Small intestine (tissue), 7 donors: ENCODE results near the gene LRIT1. TPM values are rescaled to one million over a fixed set of nuclear protein-coding genes. Genes with fewer than 3 reads are reported as not detected.
A peak's percentile ranks its signal among the peaks of the same experiment; 100 is the strongest.

Experiments
- DNase-seq, 2 donors: peaks; one replicate each; pipeline versions ENCODE4 v3.0.0 to v3.0.0-alpha.2; 2013
- FAIRE-seq: peaks from 2 replicates; lab custom pipeline; 2012; peaks lifted over from hg19 to GRCh38; lab: Jason Lieb, UNC
- H3K27ac ChIP-seq, 3 donors: one replicate each; pipeline ENCODE4 v1.5.1; 2013; ENCODE audit warnings: low read length in 2 of 3, mild to moderate bottlenecking in 2 of 3, control low read depth in 1 of 3, inconsistent platforms in 1 of 3, low read depth in 1 of 3, moderate library complexity in 1 of 3
- H3K27me3 ChIP-seq, 3 donors: one replicate each; pipeline ENCODE4 v1.6.1; 2013; ENCODE audit warnings: low read length in 3 of 3, inconsistent platforms in 1 of 3; ENCODE audit not compliant: control insufficient read depth in 3 of 3, insufficient read depth in 3 of 3
- H3K36me3 ChIP-seq, 3 donors: one replicate each; pipeline ENCODE4 v1.6.1; 2013; ENCODE audit warnings: low read length in 3 of 3, inconsistent platforms in 1 of 3, low read depth in 1 of 3, mild to moderate bottlenecking in 1 of 3, moderate library complexity in 1 of 3; ENCODE audit not compliant: control insufficient read depth in 3 of 3, insufficient read depth in 2 of 3
- H3K4me1 ChIP-seq, 3 donors: one replicate each; pipeline ENCODE4 v1.6.1; 2013; ENCODE audit warnings: low read length in 2 of 3, inconsistent platforms in 1 of 3, low read depth in 1 of 3, mild to moderate bottlenecking in 1 of 3, moderate library complexity in 1 of 3; ENCODE audit not compliant: control insufficient read depth in 3 of 3, insufficient read depth in 2 of 3
- H3K4me3 ChIP-seq, 3 donors: one replicate each; pipeline ENCODE4 v1.5.1; 2013; ENCODE audit warnings: low read length in 3 of 3, control low read depth in 1 of 3, inconsistent platforms in 1 of 3, low read depth in 1 of 3, mild to moderate bottlenecking in 1 of 3, moderate library complexity in 1 of 3
- H3K9me3 ChIP-seq, 2 donors: one replicate each; pipeline ENCODE4 v1.6.1; 2013; ENCODE audit warnings: low read depth in 1 of 2, low read length in 1 of 2; ENCODE audit not compliant: control insufficient read depth in 2 of 2, insufficient read depth in 1 of 2
- WGBS, 3 donors: extraction: QIAGEN DNeasy Blood & Tissue Kit; methylation state at CpG; one replicate each; pipeline ENCODE4 v1.1.7; 2013; 5-methylcytosine and 5-hydroxymethylcytosine counted together
- polyA plus RNA-seq, 4 donors: library from polyadenylated mRNA; stranded (reverse) in 3 of 4; unstranded in 1 of 4; fragments of 200-250 nt in 3 of 4; fragments of 120-200 nt in 1 of 4; gene quantifications; one replicate each; pipeline versions ENCODE4 v1.2.1 to v1.2.3, GENCODE V29; 2013
- donor health status: healthy with polysubstance abuse.
- donor health status: control.
- donor health status: control.
- donor health status: Bipolar disorder and iron deficiency.
- donor health status: healthy.

The LRIT1 gene
- polyA plus RNA-seq, 4 donors = not detected

- Histone ChIP-seq H3K9me3 (no peaks in the 10 kb centered on the region), H3K36me3 (no peaks in the 10 kb centered on the region), H3K27ac (no peak overlapping the region), H3K4me1 (no peaks in the 10 kb centered on the region), H3K4me3 (no peak overlapping the region), H3K27me3 (peaks cover 0 to 6% (median 5%) of the 10 kb centered on the region in 3 donors)
- WGBS, 3 donors = 61 to 74% (median 68%) methylated on average over 4 of the region's 4 CpGs
- FAIRE-seq = no peak
- no peak for DNase-seq
Measured at GRCh38 chr10:84227810-84228209, 13.5 kb downstream of the LRIT1 start.

DNA sequence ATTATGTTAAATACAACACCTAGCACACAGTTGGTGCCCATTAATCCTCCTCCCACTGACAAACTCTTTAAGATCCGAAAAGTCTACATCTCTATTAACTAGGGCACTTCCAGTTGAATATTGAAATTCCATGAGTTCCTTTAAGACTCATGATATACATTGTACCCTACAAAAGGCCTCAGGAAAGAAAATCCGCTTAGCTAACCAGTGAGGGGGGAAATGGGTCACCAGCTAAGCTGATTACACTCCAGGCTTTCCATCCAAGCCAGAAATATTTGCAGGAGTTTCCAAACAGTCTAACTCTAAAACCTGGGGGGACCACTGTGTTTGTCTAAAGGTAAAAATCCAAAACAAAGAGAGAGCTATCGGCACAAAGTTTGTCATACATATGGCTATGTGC, 14.7 kb downstream of the LRIT1 start:
- FAIRE-seq (no peak), DNase-seq (no peak)
- H3K36me3 ChIP-seq = no peaks in the 10 kb centered on the region
- 76 to 79% (median 78%) methylated on average over 3 of the region's 3 CpGs for WGBS, 3 donors
- H3K27ac ChIP-seq = no peak overlapping the region
- H3K27me3 ChIP-seq = peaks cover 0 to 3% (median 2%) of the 10 kb centered on the region in 3 donors
- H3K4me3 ChIP-seq = no peak overlapping the region
- H3K9me3 ChIP-seq = no peaks in the 10 kb centered on the region
- H3K4me1 ChIP-seq = no peaks in the 10 kb centered on the region

DNA sequence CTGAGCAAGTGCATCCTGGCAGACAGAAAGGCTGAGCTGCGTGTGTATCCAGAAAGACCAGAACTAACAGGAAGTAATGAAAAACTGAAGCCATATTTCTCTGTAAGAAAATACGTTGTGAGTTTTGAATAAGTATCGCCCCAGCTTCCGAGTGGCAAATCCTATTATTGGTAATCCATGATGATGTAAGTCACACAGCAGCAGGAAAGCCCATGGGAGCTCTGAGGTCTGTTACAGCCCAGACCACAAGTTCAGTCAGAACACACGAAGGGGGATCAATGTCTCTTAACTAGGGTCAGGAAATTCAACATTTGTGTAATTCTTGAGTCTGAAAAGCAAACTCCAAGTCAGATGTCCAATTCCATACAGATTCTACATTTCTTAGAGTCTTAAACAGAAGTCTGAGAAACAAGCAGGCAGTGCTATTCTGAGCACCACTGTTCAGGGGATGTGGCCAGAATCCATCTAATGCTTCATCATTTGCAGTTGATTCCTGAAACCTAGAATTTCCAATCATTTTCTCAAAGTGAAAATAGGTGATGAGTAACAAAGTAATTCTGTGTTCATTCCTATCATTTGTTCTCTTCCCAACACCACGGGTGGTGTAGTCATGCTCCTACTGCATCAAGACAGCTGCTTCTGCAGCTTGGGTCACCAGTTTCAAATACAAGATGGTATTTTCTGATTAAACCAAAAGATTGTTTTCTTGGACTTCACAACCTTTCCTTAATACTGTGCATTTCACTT, 15.7 kb downstream of the LRIT1 start, which contains the start of gene LRIT2:
LRIT2 (minus strand) TSS at position 118 of the 747 bp plus-strand sequence; CDS start at position 94, 24 bp downstream.
- no peaks in the 10 kb centered on the region for H3K4me1 ChIP-seq
- H3K4me3 ChIP-seq = no peak within 1 kb of the TSS
- no peak for FAIRE-seq
- H3K27ac ChIP-seq = no peak within 1 kb of the TSS
- H3K27me3 ChIP-seq = peaks cover 0 to 2% (median 0%) of the 10 kb centered on the region in 3 donors
- H3K9me3 ChIP-seq = no peaks in the 10 kb centered on the region
- WGBS, 3 donors = 61 to 72% (median 66%) methylated on average over 6 of the region's 6 CpGs
- H3K36me3 ChIP-seq = no peaks in the 10 kb centered on the region
- no peak for DNase-seq

DNA sequence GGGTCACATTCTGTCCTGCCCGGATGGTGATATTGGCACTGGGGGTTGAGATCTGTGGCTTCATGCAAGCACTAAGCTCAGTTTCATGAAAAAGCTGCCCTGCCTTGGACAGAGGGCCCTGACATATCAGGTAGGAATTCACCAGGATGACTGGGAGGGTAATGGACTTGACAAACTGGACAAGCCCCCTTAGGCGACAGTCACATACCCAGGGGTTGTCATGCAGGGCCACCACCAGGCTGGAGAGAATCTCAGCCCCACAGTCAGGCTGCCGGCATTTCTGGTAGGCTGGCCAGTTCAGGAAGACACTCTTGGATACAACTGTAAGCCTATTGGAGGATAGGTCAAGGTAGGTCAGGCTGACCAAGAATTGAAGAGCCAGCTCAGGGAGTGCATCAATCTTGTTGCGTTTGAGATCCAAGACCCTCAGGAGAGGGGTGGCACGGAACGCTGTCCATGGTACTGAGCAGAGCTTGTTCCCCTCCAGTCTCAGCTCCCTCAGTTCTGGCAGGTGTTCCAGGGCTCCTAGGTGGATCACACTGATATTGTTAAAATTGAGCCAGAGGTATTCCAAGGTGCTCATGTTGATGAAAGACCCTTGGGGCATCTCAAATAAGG, 16.8 kb downstream of the LRIT1 start:
- H3K27me3 ChIP-seq = peaks cover 0 to 2% (median 0%) of the 10 kb centered on the region in 3 donors
- no peak for DNase-seq
- FAIRE-seq = no peak
- H3K36me3 ChIP-seq = no peaks in the 10 kb centered on the region
- no peak overlapping the region for H3K27ac ChIP-seq
- no peaks in the 10 kb centered on the region for H3K4me1 ChIP-seq
- 49 to 64% (median 53%) methylated on average over 6 of the region's 6 CpGs for WGBS, 3 donors
- H3K9me3 ChIP-seq = no peaks in the 10 kb centered on the region
- H3K4me3 ChIP-seq = no peak overlapping the region

DNA sequence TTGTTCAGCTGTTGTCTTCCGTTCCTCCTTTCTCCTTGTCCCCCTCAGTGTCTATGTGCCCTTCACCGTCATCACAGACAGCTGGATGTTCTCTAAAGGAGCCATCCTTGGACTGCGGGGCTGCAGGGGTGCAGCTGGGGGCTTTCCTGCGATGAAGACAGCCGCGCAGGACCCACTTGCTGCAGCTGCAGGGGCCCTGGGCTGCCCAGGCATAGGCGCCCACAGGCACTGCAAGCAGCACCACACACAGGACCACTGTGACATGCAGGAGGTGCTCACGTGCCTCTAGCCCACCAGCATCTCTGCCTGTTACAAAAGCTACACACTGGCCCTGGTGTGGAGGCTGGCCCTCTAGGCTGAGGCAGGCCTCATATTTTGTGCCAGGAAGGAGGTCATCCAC, 19.4 kb downstream of the LRIT1 start:
- Histone ChIP-seq H3K9me3 (no peaks in the 10 kb centered on the region), H3K4me3 (no peak overlapping the region), H3K4me1 (no peaks in the 10 kb centered on the region), H3K27me3 (peaks cover 0 to 2% (median 0%) of the 10 kb centered on the region in 3 donors), H3K36me3 (no peaks in the 10 kb centered on the region), H3K27ac (no peak overlapping the region)
- FAIRE-seq (no peak), DNase-seq (no peak)
- WGBS, 3 donors = 80 to 87% (median 80%) methylated on average over 8 of the region's 8 CpGs

DNA sequence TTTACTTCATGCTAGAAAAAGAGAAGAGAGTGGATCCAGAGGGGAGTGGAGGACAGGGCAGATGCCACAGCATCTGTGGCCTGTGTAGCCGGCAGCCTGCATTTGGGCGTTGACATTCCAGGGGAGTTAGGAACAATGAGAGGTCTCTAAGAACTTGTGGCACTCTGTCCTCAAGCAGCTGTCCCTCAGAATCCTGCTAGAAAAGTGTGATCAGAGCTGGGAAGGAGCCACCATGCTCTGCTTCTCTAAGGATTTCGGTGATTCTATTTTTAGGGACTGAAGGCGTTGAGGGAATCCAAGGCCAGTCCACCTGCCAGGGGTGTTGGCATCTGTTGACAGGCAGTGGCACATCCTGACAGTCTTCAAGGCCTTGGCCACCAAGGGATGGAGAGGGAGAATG, 23.6 kb downstream of the LRIT1 start:
- Histone ChIP-seq H3K4me1 (no peaks in the 10 kb centered on the region), H3K27ac (no peak overlapping the region), H3K4me3 (no peak overlapping the region), H3K9me3 (no peaks in the 10 kb centered on the region), H3K27me3 (peaks cover 0 to 5% (median 0%) of the 10 kb centered on the region in 3 donors), H3K36me3 (no peaks in the 10 kb centered on the region)
- no peak for DNase-seq
- 85 to 91% (median 87%) methylated on average over 4 of the region's 4 CpGs for WGBS, 3 donors
- no peak for FAIRE-seq

DNA sequence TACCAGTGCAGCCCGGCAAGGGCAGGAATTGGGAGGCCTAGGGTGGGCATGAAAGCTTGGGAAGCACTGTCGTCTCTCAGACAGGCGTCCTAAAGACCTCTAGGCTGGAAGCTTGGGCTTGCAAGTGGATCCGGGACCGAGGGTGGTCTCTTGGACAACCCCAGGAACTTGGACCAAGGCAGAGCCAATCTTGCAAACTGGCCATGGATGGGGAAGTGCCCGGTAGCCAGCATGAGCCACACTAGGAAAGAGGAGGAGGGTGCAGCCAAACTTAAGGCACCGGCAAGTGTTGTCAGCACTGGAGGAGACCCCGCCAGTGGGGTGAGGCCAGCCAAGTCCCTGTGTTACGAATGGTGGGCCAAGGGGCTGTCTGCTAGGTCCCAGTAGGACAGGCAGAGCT, 24.5 kb downstream of the LRIT1 start:
- DNase-seq (no peak), FAIRE-seq (no peak)
- no peaks in the 10 kb centered on the region for H3K4me1 ChIP-seq
- no peaks in the 10 kb centered on the region for H3K36me3 ChIP-seq
- 86 to 88% (median 87%) methylated on average over 9 of the region's 9 CpGs for whole genome bisulfite sequencing, 3 donors
- no peak overlapping the region for H3K27ac ChIP-seq
- H3K27me3 ChIP-seq = peaks cover 0 to 5% (median 0%) of the 10 kb centered on the region in 3 donors
- H3K9me3 ChIP-seq = no peaks in the 10 kb centered on the region
- H3K4me3 ChIP-seq = no peak overlapping the region

- H3K27me3 ChIP-seq = peaks cover 0 to 5% (median 0%) of the 10 kb centered on the region in 3 donors
- H3K36me3 ChIP-seq = no peaks in the 10 kb centered on the region
- no peaks in the 10 kb centered on the region for H3K9me3 ChIP-seq
- DNase-seq = peak; percentile 15 to 32
- 46 to 62% (median 48%) methylated on average over 12 of the region's 12 CpGs for WGBS, 3 donors
- no peak overlapping the region for H3K4me3 ChIP-seq
- FAIRE-seq = no peak
- no peak overlapping the region for H3K27ac ChIP-seq
- no peaks in the 10 kb centered on the region for H3K4me1 ChIP-seq
Measured at GRCh38 chr10:84214612-84215235, 26.6 kb downstream of the LRIT1 start.
